SK-N-SH (cell line): ENCODE results near the gene PLEKHM3. TPM values are rescaled to one million over a fixed set of nuclear protein-coding genes. Genes with fewer than 3 reads are reported as not detected.

Experiments used
- CTCF ChIA-PET: fragments of 300-600, 350-600 bp; formaldehyde crosslinking; extraction: SDS; loops from one replicate; lab custom pipeline; 2021; lab: Yijun Ruan, JAX
- POLR2A ChIA-PET: fragments of 350-600 bp; sonication (Branson Sonifier 250); formaldehyde crosslinking; extraction: SDS; loops from one replicate; lab custom pipeline; 2020; ENCODE audit warnings: antibody characterized with exemption, inconsistent platforms; lab: Yijun Ruan, JAX
- DNase-seq: peaks from one replicate; pipeline ENCODE4 v3.0.0; 2012
- H2AFZ ChIP-seq: fragments of 200-600 bp; sonication (generic); 2 replicates; pipeline ENCODE4 v1.8.1; 2016; ENCODE audit warnings: antibody characterized with exemption, mild to moderate bottlenecking, low read depth
- H3F3A ChIP-seq: fragments of 200-600 bp; sonication (generic); replicated peaks from 2 replicates; pipeline ENCODE3; 2016; ENCODE audit warnings: antibody characterized with exemption, mild to moderate bottlenecking; ENCODE audit not compliant: insufficient read depth
- H3K27ac ChIP-seq, 2 experiments: fragments of 200-500 bp in 1 of 2; fragments of 200-600 bp in 1 of 2; sonication (Bioruptor generic) in 1 of 2; sonication (generic), shearing (Covaris generic) in 1 of 2; 2 replicates each; pipeline versions ENCODE4 v1.5.1 to v1.6.1; 2014 to 2016; ENCODE audit warnings: low read depth in 2 of 2, inconsistent platforms in 1 of 2, low read length in 1 of 2, mild to moderate bottlenecking in 1 of 2, mixed read lengths in 1 of 2
- H3K27me3 ChIP-seq: fragments of 200-600 bp; sonication (generic), shearing (Covaris generic); 2 replicates; pipeline ENCODE4 v1.6.1; 2016; ENCODE audit warnings: mixed run types; ENCODE audit not compliant: insufficient read depth
- H3K36me3 ChIP-seq, 2 experiments: fragments of 200-500 bp in 1 of 2; fragments of 200-600 bp in 1 of 2; sonication (Bioruptor generic) in 1 of 2; sonication (generic) in 1 of 2; replicated peaks in 1 of 2; 2 replicates each; pipeline versions ENCODE3 to v1.5.1; 2014 to 2016; ENCODE audit warnings: low read length in 1 of 2, mild to moderate bottlenecking in 1 of 2; ENCODE audit not compliant: insufficient read depth in 2 of 2, control insufficient read depth in 1 of 2
- H3K4me1 ChIP-seq, 2 experiments: fragments of 200-500 bp in 1 of 2; fragments of 200-600 bp in 1 of 2; sonication (Bioruptor generic) in 1 of 2; sonication (generic), shearing (Covaris generic) in 1 of 2; 2 replicates each; pipeline versions ENCODE4 v1.5.1 to v1.6.1; 2014 to 2016; ENCODE audit warnings: low read depth in 1 of 2, low read length in 1 of 2, mixed run types in 1 of 2; ENCODE audit not compliant: insufficient read depth in 2 of 2, control insufficient read depth in 1 of 2
- H3K4me2 ChIP-seq: fragments of 200-600 bp; sonication (generic), shearing (Covaris generic); 2 replicates; pipeline ENCODE4 v1.6.1; 2017; ENCODE audit warnings: mixed run types
- H3K4me3 ChIP-seq, 2 experiments: fragments of 200-500 bp in 1 of 2; fragments of 200-600 bp in 1 of 2; sonication (Bioruptor generic) in 1 of 2; sonication (generic), shearing (Covaris generic) in 1 of 2; 2 replicates each; pipeline versions ENCODE4 v1.5.1 to v1.8.1; 2014 to 2016; ENCODE audit warnings: low read depth in 2 of 2, inconsistent platforms in 1 of 2, low read length in 1 of 2, mild to moderate bottlenecking in 1 of 2, mixed read lengths in 1 of 2, moderate library complexity in 1 of 2
- H3K79me2 ChIP-seq: fragments of 200-600 bp; sonication (generic); 2 replicates; pipeline ENCODE4 v1.8.1; 2017; ENCODE audit warnings: mild to moderate bottlenecking; ENCODE audit not compliant: insufficient read depth
- H3K9ac ChIP-seq: fragments of 200-600 bp; sonication (generic); 2 replicates; pipeline ENCODE4 v1.6.1; 2017; ENCODE audit warnings: mixed run types
- H3K9me2 ChIP-seq: fragments of 200-600 bp; sonication (generic); 2 replicates; pipeline ENCODE4 v1.6.1; 2017; ENCODE audit warnings: mixed run types
- H3K9me3 ChIP-seq: fragments of 200-600 bp; sonication (generic); 2 replicates; pipeline ENCODE4 v1.6.1; 2017; ENCODE audit warnings: mixed run types, mild to moderate bottlenecking, moderate library complexity
- H4K20me1 ChIP-seq: fragments of 200-600 bp; sonication (generic); 2 replicates; pipeline ENCODE4 v1.6.1; 2017; ENCODE audit warnings: mild to moderate bottlenecking, mixed run types; ENCODE audit not compliant: insufficient read depth
- CHD2 ChIP-seq: fragments of 150-350 bp; IDR thresholded peaks from 2 replicates; pipeline ENCODE4 v1.6.1; 2018; ENCODE audit warnings: low read length; ENCODE audit not compliant: partially characterized antibody
- EP300 ChIP-seq, 2 experiments: IDR thresholded peaks; 2 replicates each; pipeline versions ENCODE4 v1.4.0 to v1.6.1; 2012; ENCODE audit warnings: borderline replicate concordance in 1 of 2, low read depth in 1 of 2, low read length in 1 of 2
- EZH2phosphoT487 ChIP-seq: fragments of 200-600 bp; sonication (generic); IDR thresholded peaks from 2 replicates; pipeline ENCODE4 v1.6.1; 2017; ENCODE audit warnings: low read depth, mixed run types, mild to moderate bottlenecking, antibody characterized with exemption, moderate library complexity, borderline replicate concordance
- FOSL2 ChIP-seq: IDR thresholded peaks from 2 replicates; pipeline ENCODE4 v1.4.0; 2012; ENCODE audit warnings: low read depth, mild to moderate bottlenecking, moderate library complexity, borderline replicate concordance
- JUND ChIP-seq: IDR thresholded peaks from 2 replicates; pipeline ENCODE4 v1.4.0; 2012
- MAX ChIP-seq: IDR thresholded peaks from 2 replicates; pipeline ENCODE4 v1.4.0; 2012; ENCODE audit warnings: low read depth
- MEF2A ChIP-seq: IDR thresholded peaks from 2 replicates; pipeline ENCODE4 v1.4.0; 2012; ENCODE audit warnings: low read depth, borderline replicate concordance
- MXI1 ChIP-seq: IDR thresholded peaks from 2 replicates; pipeline ENCODE4 v1.6.1; 2012; ENCODE audit warnings: mild to moderate bottlenecking, low read depth, low read length, improper control_type of control experiment
- PBX3 ChIP-seq: IDR thresholded peaks from 2 replicates; pipeline ENCODE4; 2012
- RAD21 ChIP-seq: IDR thresholded peaks from 2 replicates; pipeline ENCODE4 v1.6.1; 2012; ENCODE audit warnings: mild to moderate bottlenecking, low read length
- REST ChIP-seq: IDR thresholded peaks from 2 replicates; pipeline ENCODE4 v1.6.1; 2012; ENCODE audit warnings: mild to moderate bottlenecking, low read depth, low read length, moderate library complexity
- SMC3 ChIP-seq: IDR thresholded peaks from 2 replicates; pipeline ENCODE4 v1.6.1; 2012; ENCODE audit warnings: low read depth, low read length, improper control_type of control experiment
- TCF12 ChIP-seq: IDR thresholded peaks from 2 replicates; pipeline ENCODE4 v1.4.0; 2012
- TEAD4 ChIP-seq: IDR thresholded peaks from 2 replicates; pipeline ENCODE4 v1.4.0; 2012; ENCODE audit warnings: mild to moderate bottlenecking, borderline replicate concordance; ENCODE audit not compliant: insufficient read depth
- YY1 ChIP-seq: IDR thresholded peaks from 2 replicates; pipeline ENCODE4 v1.4.0; 2012; ENCODE audit warnings: low read depth, mild to moderate bottlenecking
- WGBS: methylation state at CpG from one replicate; pipeline ENCODE4 v1.1.6; 2017; ENCODE audit warnings: low lambda C conversion rate; 5-methylcytosine and 5-hydroxymethylcytosine counted together
- polyA plus RNA-seq, 3 experiments: library from polyadenylated mRNA; depleted of rRNA; stranded (reverse); fragments of >200 nt; gene quantifications; 2 replicates each; pipeline ENCODE4 v1.2.3, GENCODE V29; 2012
- TF ChIP-seq, protein P1 (sequence below): fragments of 200-600 bp; sonication (generic); IDR thresholded peaks from 2 replicates; pipeline ENCODE4 v1.6.1; 2017; ENCODE audit warnings: antibody characterized with exemption, mild to moderate bottlenecking, moderate library complexity
- TF ChIP-seq, protein P2 (sequence below): IDR thresholded peaks from 2 replicates; pipeline ENCODE4 v1.4.0; 2012; ENCODE audit warnings: low read depth, borderline replicate concordance

The PLEKHM3 gene
- polyA plus RNA-seq, 1 of the 3 experiments (the other 2 are of a cell fraction), result 1.9 TPM

GRCh38 chr2:207805566-207806226, 219.6 kb downstream of the PLEKHM3 start:
- Histone ChIP-seq H3K4me2 (no peak overlapping the region), H3K9me3 (no peaks in the 10 kb centered on the region), H3K4me1 (peaks cover 4 to 5% of the 10 kb centered on the region in 2 experiments; a peak in 2 of 4 replicates), H3F3A (peaks cover 7% of the 10 kb centered on the region), H4K20me1 (no peaks in the 10 kb centered on the region), H3K9me2 (no peaks in the 10 kb centered on the region), H3K27ac (peak overlapping the region in 1 of 2 experiments; percentile 32; a peak in 2 of 4 replicates), H3K4me3 (no peak overlapping the region), H3K9ac (no peak overlapping the region), H3K36me3 (no peaks in the 10 kb centered on the region), H2AFZ (no peak overlapping the region), H3K79me2 (no peaks in the 10 kb centered on the region), H3K27me3 (no peaks in the 10 kb centered on the region)
- DNase-seq, result no peak
- WGBS, result 63% methylated on average over 5 of the region's 5 CpGs
- no peak for TF ChIP-seq YY1
- TF ChIP-seq TEAD4, result peak; percentile 22; the same call in 1 of the 2 replicates
- TF ChIP-seq JUND, result peak; percentile 58; the same call in 1 of the 2 replicates
- peak; percentile 27; the same call in 1 of the 2 replicates for TF ChIP-seq MAX
- TF ChIP-seq EP300 (IDR thresholded peaks at IDR 0.05; ENCODE audit: borderline replicate concordance in 1 of 2, low read depth in 1 of 2, low read length in 1 of 2), result no peak; a peak in 1 of 4 replicates
- peak; percentile 47; the same call in 1 of the 2 replicates for TF ChIP-seq TCF12
- TF ChIP-seq FOSL2, result peak; percentile 73; the same call in 1 of the 2 replicates
- ChIA-PET POLR2A (no interaction called here), CTCF (no interaction called here)

- Histone ChIP-seq H3K79me2 (no peaks in the 10 kb centered on the region), H3K4me3 (no peak overlapping the region), H3K9me2 (no peaks in the 10 kb centered on the region), H3K27ac (no peak overlapping the region), H4K20me1 (no peaks in the 10 kb centered on the region), H3K36me3 (no peaks in the 10 kb centered on the region), H3K4me1 (peaks cover 4 to 5% of the 10 kb centered on the region in 2 experiments; a peak in 2 of 4 replicates), H2AFZ (no peak overlapping the region), H3F3A (peaks cover 7% of the 10 kb centered on the region), H3K9ac (no peak overlapping the region), H3K4me2 (no peak overlapping the region), H3K9me3 (no peaks in the 10 kb centered on the region), H3K27me3 (no peaks in the 10 kb centered on the region)
- ChIA-PET CTCF (no interaction called here), POLR2A (no interaction called here)
- no peak for DNase-seq
- 85% methylated on average over 6 of the region's 6 CpGs for WGBS
- TF ChIP-seq EZH2phosphoT487 (no peak), MEF2A (no peak), TCF12 (no peak), YY1 (no peak), SMC3 (no peak), RAD21 (no peak), PBX3 (no peak), CHD2 (no peak), FOSL2 (no peak), JUND (no peak), REST (no peak), MXI1 (no peak), MAX (no peak)
- TF ChIP-seq, protein P1, sequence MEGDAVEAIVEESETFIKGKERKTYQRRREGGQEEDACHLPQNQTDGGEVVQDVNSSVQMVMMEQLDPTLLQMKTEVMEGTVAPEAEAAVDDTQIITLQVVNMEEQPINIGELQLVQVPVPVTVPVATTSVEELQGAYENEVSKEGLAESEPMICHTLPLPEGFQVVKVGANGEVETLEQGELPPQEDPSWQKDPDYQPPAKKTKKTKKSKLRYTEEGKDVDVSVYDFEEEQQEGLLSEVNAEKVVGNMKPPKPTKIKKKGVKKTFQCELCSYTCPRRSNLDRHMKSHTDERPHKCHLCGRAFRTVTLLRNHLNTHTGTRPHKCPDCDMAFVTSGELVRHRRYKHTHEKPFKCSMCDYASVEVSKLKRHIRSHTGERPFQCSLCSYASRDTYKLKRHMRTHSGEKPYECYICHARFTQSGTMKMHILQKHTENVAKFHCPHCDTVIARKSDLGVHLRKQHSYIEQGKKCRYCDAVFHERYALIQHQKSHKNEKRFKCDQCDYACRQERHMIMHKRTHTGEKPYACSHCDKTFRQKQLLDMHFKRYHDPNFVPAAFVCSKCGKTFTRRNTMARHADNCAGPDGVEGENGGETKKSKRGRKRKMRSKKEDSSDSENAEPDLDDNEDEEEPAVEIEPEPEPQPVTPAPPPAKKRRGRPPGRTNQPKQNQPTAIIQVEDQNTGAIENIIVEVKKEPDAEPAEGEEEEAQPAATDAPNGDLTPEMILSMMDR, result no peak
- TF ChIP-seq, protein P2, sequence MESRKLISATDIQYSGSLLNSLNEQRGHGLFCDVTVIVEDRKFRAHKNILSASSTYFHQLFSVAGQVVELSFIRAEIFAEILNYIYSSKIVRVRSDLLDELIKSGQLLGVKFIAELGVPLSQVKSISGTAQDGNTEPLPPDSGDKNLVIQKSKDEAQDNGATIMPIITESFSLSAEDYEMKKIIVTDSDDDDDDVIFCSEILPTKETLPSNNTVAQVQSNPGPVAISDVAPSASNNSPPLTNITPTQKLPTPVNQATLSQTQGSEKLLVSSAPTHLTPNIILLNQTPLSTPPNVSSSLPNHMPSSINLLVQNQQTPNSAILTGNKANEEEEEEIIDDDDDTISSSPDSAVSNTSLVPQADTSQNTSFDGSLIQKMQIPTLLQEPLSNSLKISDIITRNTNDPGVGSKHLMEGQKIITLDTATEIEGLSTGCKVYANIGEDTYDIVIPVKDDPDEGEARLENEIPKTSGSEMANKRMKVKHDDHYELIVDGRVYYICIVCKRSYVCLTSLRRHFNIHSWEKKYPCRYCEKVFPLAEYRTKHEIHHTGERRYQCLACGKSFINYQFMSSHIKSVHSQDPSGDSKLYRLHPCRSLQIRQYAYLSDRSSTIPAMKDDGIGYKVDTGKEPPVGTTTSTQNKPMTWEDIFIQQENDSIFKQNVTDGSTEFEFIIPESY, result no peak
Observed at GRCh38 chr2:207802650-207803049, 222.7 kb downstream of the PLEKHM3 start.
